Adipocyte (in vitro differentiated cells): Measurements from ENCODE around the gene METTL17.
"Not testable (repeated sequence)": the region's sequence is repeated elsewhere in the genome, so short reads cannot be mapped to it uniquely, and the experiment has no call there.

Experiments used
- DNase-seq: peaks from one replicate; pipeline ENCODE4 v3.0.0-alpha.2; 2015; ENCODE audit warnings: low read depth
- H3K27me3 ChIP-seq: replicated peaks from 2 replicates; pipeline ENCODE4 v1.7.0; 2013; ENCODE audit warnings: mild to moderate bottlenecking, low read length, moderate library complexity; ENCODE audit not compliant: control insufficient read depth, insufficient read depth
- H3K36me3 ChIP-seq: 2 replicates; pipeline ENCODE4 v1.7.0; 2013; ENCODE audit warnings: low read length, mild to moderate bottlenecking, moderate library complexity; ENCODE audit not compliant: control insufficient read depth, insufficient read depth, severe bottlenecking
- H3K4me1 ChIP-seq: 2 replicates; pipeline ENCODE4 v1.7.0; 2013; ENCODE audit warnings: mild to moderate bottlenecking, low read length, moderate library complexity; ENCODE audit not compliant: control insufficient read depth, insufficient read depth
- H3K4me3 ChIP-seq: 2 replicates; pipeline ENCODE4 v1.7.0; 2013; ENCODE audit warnings: mild to moderate bottlenecking, low read length, moderate library complexity
- H3K9ac ChIP-seq: 2 replicates; pipeline ENCODE4 v1.7.0; 2013; ENCODE audit warnings: mild to moderate bottlenecking, low read length, moderate library complexity
- H3K9me3 ChIP-seq: 2 replicates; pipeline ENCODE4 v1.7.0; 2013; ENCODE audit warnings: mild to moderate bottlenecking, low read length, moderate library complexity; ENCODE audit not compliant: control insufficient read depth

Gene METTL17

GRCh38 chr14:20997564-20997963 is 7.8 kb downstream of the METTL17 start:
- H3K9ac ChIP-seq: no peak overlapping the region
- H3K27me3 ChIP-seq: no peaks in the 10 kb centered on the region
- H3K9me3 ChIP-seq: no peaks in the 10 kb centered on the region
- H3K4me3 ChIP-seq: no peak overlapping the region
- peaks cover 48% of the 10 kb centered on the region for H3K36me3 ChIP-seq
- no peak for DNase-seq
- peaks cover 16% of the 10 kb centered on the region for H3K4me1 ChIP-seq

- H3K4me1 ChIP-seq: peaks cover 16% of the 10 kb centered on the region
- H3K9ac ChIP-seq: no peak overlapping the region
- H3K27me3 ChIP-seq: no peaks in the 10 kb centered on the region
- H3K4me3 ChIP-seq: peak overlapping the region; percentile 26
- no peak for DNase-seq
- no peaks in the 10 kb centered on the region for H3K9me3 ChIP-seq
- peaks cover 42% of the 10 kb centered on the region for H3K36me3 ChIP-seq
These were observed 8.4 kb downstream of the METTL17 start for GRCh38 chr14:20998139-20998538.

- Histone ChIP-seq H3K27me3 (no peaks in the 10 kb centered on the region), H3K4me3 (peak within 1 kb of the TSS; percentile 26), H3K36me3 (peaks cover 38% of the 10 kb centered on the region), H3K9me3 (no peaks in the 10 kb centered on the region), H3K9ac (no peak within 1 kb of the TSS), H3K4me1 (peaks cover 16% of the 10 kb centered on the region)
- peak; percentile 63 for DNase-seq
These were observed 9.0 kb downstream of the METTL17 start, which contains the start of gene SLC39A2 for GRCh38 chr14:20998674-20999366. Gene SLC39A2 (plus strand): TSS chr14:20999293. CDS start chr14:20999447, 154 bp downstream.

- Histone ChIP-seq H3K27me3 (no peaks in the 10 kb centered on the region), H3K36me3 (peaks cover 30% of the 10 kb centered on the region), H3K9me3 (no peaks in the 10 kb centered on the region), H3K4me3 (no peak overlapping the region), H3K4me1 (peaks cover 16% of the 10 kb centered on the region), H3K9ac (no peak overlapping the region)
- DNase-seq: no peak
These were observed 9.8 kb downstream of the METTL17 start for GRCh38 chr14:20999591-20999990.

GRCh38 chr14:21001218-21001617 is 11.4 kb downstream of the METTL17 start:
- Histone ChIP-seq H3K27me3 (no peaks in the 10 kb centered on the region), H3K4me3 (no peak overlapping the region), H3K9me3 (no peaks in the 10 kb centered on the region), H3K9ac (no peak overlapping the region), H3K4me1 (peaks cover 16% of the 10 kb centered on the region), H3K36me3 (peaks cover 14% of the 10 kb centered on the region)
- no peak for DNase-seq

- Histone ChIP-seq H3K4me3 (no peak overlapping the region), H3K27me3 (no peaks in the 10 kb centered on the region), H3K4me1 (peaks cover 7% of the 10 kb centered on the region), H3K9me3 (no peaks in the 10 kb centered on the region), H3K36me3 (no peaks in the 10 kb centered on the region), H3K9ac (no peak overlapping the region)
- no peak for DNase-seq
These were observed 14.1 kb downstream of the METTL17 start for GRCh38 chr14:21003788-21004346.

GRCh38 chr14:21009721-21010120 is 19.9 kb downstream of the METTL17 start:
- not testable (repeated sequence) for H3K36me3 ChIP-seq, DNase-seq, H3K9ac ChIP-seq, H3K4me1 ChIP-seq, H3K4me3 ChIP-seq, H3K9me3 ChIP-seq
- peaks cover 24% of the 10 kb centered on the region for H3K27me3 ChIP-seq

GRCh38 chr14:21011136-21011535 is 21.4 kb downstream of the METTL17 start:
- Histone ChIP-seq H3K27me3 (peaks cover 24% of the 10 kb centered on the region), H3K4me1 (no peaks in the 10 kb centered on the region), H3K9me3 (no peaks in the 10 kb centered on the region), H3K4me3 (no peak overlapping the region), H3K9ac (no peak overlapping the region), H3K36me3 (no peaks in the 10 kb centered on the region)
- no peak for DNase-seq

GRCh38 chr14:21014761-21015190 is 25.0 kb downstream of the METTL17 start:
- H3K9ac ChIP-seq: no peak overlapping the region
- H3K4me3 ChIP-seq: no peak overlapping the region
- H3K36me3 ChIP-seq: no peaks in the 10 kb centered on the region
- peaks cover 3% of the 10 kb centered on the region for H3K4me1 ChIP-seq
- H3K27me3 ChIP-seq: peaks cover 24% of the 10 kb centered on the region
- H3K9me3 ChIP-seq: no peaks in the 10 kb centered on the region
- DNase-seq: peak; percentile 95

- Histone ChIP-seq H3K9me3 (no peaks in the 10 kb centered on the region), H3K27me3 (peaks cover 24% of the 10 kb centered on the region)
- no peak for DNase-seq
These were observed 25.5 kb downstream of the METTL17 start for GRCh38 chr14:21015312-21015711.

GRCh38 chr14:21016413-21017190 is 26.8 kb downstream of the METTL17 start:
- Histone ChIP-seq H3K4me3 (no peak overlapping the region), H3K4me1 (peaks cover 3% of the 10 kb centered on the region), H3K9ac (no peak overlapping the region), H3K36me3 (no peaks in the 10 kb centered on the region), H3K27me3 (peaks cover 18% of the 10 kb centered on the region), H3K9me3 (no peaks in the 10 kb centered on the region)
- no peak for DNase-seq

More at GRCh38 chr14:21015312-21015711, 25.5 kb downstream of the METTL17 start:
- Histone ChIP-seq H3K9ac (no peak overlapping the region), H3K4me3 (no peak overlapping the region), H3K4me1 (peaks cover 3% of the 10 kb centered on the region), H3K36me3 (no peaks in the 10 kb centered on the region)
